ENCODE data around the gene TMEM53.
"Not testable (repeated sequence)": the region's sequence is repeated elsewhere in the genome, so short reads cannot be mapped to it uniquely, and the experiment has no call there.

Gene TMEM53

DNA sequence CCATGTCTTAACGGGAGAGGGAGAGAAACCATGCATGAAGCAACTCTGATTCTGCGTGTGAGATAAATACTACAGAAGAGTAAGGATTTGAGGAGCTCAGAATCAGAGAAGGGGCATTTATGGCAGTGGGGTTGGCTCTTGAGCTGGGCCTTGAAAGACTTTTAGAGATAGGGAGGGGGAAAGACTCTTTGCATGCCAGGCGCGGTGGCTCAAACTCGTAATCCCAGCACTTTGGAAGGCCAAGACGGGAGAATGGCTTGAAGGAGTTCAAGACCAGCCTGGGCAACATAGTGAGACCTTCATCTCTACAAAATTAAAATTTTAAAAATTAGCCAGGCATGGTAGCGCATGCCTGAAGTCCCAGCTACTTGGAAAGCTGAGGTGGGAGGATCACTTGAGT lies 905 bp upstream of the TMEM53 start:
- no peak for DNase-seq (ENCODE audit: low read depth, low spot score)
- no peak overlapping the region for H3K27ac ChIP-seq

GRCh38 chr1:44673675-44674112 lies 587 bp downstream of the TMEM53 start:
- peak overlapping the region; percentile 90 for H3K27ac ChIP-seq
- DNase-seq (ENCODE audit: low read depth, low spot score), result no peak

GRCh38 chr1:44672961-44673674 lies 1.2 kb downstream of the TMEM53 start:
- peak overlapping the region; percentile 90 for H3K27ac ChIP-seq
- no peak for DNase-seq (ENCODE audit: low read depth, low spot score)

- no peak for DNase-seq (ENCODE audit: low read depth, low spot score)
Measured at GRCh38 chr1:44672254-44672955, 1.9 kb downstream of the TMEM53 start.

GRCh38 chr1:44670751-44671640 lies 3.3 kb downstream of the TMEM53 start:
- no peak for DNase-seq (ENCODE audit: low read depth, low spot score)
- H3K27ac ChIP-seq, result no peak overlapping the region

More at GRCh38 chr1:44672254-44672955, 1.9 kb downstream of the TMEM53 start:
- H3K27ac ChIP-seq, result peak overlapping the region; percentile 90

DNA sequence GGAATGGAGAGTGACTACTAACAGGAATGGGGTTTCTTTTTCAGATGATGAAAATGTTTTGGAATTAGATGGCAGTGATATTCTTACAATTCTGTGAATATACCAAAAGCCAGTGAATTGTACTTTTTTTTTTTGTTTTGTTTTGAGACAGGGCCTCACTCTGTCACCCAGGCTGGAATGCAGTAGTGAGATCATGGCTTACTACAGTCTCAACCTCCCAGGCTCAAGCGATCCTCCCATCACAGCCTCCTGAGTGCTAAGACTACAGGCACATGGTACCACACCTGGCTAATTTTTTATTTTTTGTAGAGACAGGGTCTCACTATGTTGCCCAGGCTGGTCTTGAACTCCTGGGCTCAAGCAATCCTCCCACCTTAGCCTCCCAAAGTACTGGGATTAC lies 7.6 kb downstream of the TMEM53 start:
- DNase-seq (ENCODE audit: low read depth, low spot score); H3K27ac ChIP-seq: not testable (repeated sequence)

DNA sequence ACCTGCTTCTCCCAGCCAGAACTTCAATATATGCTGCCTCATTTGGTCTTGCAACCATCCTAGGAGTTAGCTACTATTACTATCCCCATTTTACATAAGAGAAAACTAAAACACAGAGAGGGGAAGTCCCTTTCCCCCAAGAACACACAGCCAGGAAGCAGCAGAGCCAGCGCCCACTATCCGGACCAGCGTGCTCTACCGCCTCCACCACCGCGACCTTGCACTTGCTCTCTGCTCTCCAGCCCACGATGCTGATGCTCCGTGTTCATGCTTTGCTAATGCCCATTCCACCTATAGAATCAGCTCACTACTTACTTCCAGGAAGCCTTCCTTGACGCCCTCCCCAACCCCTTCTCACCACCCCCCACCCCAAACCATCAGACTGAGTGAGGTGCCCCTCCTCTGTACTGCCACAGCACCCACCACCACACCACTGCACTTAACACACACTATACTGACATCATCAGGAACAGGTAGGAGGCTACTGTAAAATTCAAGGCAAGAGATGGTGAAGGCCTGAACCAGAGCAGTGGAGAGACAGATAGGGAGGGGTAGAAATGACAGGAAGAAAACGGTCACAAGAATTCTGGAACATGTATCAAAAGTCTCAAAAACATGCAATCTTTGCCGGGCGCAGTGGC lies 9.4 kb downstream of the TMEM53 start:
- DNase-seq (ENCODE audit: low read depth, low spot score), result no peak
- no peak overlapping the region for H3K27ac ChIP-seq

DNA sequence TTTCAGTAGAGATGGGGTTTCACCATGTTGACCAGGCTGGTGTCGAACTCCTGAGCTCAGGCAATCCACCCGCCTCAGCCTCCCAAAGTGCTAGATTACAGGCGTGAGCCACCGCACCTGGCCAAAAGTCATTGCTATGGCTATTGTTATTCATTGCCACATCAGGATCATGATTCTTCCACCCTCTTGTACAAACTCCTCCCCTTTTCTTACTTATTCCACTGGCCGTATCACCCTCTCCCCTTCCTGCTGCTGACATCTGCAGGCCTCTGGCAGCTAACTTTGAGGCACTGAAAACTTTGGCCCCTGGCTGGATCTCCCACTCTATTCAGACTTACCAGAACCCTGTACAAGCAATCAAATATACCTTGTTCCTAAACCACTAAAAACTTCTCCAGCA lies 10.9 kb downstream of the TMEM53 start:
- no peak for DNase-seq (ENCODE audit: low read depth, low spot score)
- H3K27ac ChIP-seq, result no peak overlapping the region

GRCh38 chr1:44662683-44663030 lies 11.6 kb downstream of the TMEM53 start:
- H3K27ac ChIP-seq, result no peak overlapping the region
- no peak for DNase-seq (ENCODE audit: low read depth, low spot score)

- no peak for DNase-seq (ENCODE audit: low read depth, low spot score)
- no peak overlapping the region for H3K27ac ChIP-seq
Measured at GRCh38 chr1:44661781-44662682, 12.2 kb downstream of the TMEM53 start.

DNA sequence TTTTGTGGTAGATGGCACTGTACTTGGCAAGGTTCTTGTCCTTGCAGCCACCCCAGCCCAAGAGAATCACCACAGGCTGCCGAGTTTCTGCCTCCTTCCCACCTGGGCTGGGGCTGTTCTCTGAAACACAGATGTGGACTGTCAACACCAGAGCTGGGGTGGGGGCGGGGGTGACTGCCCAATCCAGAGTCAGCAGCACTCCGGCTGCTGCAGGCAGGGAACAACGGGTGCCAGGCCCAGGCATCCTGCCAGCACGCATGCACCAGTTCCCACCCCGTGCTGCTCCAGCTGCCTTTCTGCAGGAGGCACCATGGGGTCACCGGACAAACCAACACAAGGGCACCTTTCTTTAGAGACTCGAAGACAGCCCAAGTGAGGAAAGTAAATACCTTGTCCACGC lies 14.1 kb downstream of the TMEM53 start:
- no peak overlapping the region for H3K27ac ChIP-seq
- DNase-seq (ENCODE audit: low read depth, low spot score), result no peak

- no peak for DNase-seq (ENCODE audit: low read depth, low spot score)
- no peak overlapping the region for H3K27ac ChIP-seq
Measured at GRCh38 chr1:44659566-44659965, 14.7 kb downstream of the TMEM53 start.

DNA sequence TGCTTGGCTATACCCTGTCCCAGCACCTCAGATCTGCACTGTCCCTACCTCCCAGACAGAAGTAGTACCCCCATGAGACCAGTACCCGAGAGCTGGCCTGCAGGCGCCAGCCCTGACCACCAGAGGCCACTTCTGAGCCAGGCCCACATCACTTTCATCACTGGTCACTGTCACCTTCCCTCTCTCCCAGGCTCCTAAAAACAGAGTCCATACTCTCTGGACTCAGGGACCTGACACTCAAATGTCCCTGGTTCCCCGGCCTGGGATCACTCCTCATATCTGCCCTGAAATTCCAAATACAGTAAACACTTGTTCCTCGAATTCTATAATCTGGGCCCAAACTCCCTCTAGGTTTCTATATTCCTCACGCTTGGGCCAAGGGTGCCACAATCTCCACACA lies 18.7 kb downstream of the TMEM53 start:
- no peak overlapping the region for H3K27ac ChIP-seq
- no peak for DNase-seq (ENCODE audit: low read depth, low spot score)

DNA sequence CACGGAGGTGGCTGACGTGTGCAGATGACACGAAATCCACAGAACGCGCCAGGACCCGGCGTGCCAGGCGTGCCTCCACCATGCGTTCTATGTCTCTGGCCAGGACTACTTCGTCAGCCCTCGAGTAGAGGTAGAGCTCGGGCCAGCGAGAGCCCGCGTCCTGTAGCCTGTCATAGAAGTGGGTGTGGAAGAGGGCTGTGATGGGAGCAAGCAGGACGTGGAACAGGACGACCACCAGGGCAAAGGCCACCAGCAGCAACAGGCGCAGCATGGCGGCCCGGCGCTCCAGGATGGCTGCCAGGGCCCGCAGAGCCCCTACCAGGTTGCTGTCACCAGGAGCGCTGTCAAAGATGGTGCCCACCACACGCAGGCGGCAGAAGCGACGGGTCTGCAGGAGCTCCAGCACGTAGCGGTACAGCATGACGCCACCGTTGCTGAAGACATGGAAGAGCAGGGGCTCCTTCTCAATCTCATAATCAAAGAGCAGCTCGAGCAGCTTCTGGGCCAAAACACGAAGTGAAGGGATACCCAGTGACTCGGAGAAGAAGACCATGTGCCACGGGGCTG lies 19.6 kb downstream of the TMEM53 start:
- DNase-seq (ENCODE audit: low read depth, low spot score), result no peak
- H3K27ac ChIP-seq, result no peak overlapping the region

- H3K27ac ChIP-seq, result no peak overlapping the region
- no peak for DNase-seq (ENCODE audit: low read depth, low spot score)
Measured at GRCh38 chr1:44653107-44653964, 20.9 kb downstream of the TMEM53 start.

DNA sequence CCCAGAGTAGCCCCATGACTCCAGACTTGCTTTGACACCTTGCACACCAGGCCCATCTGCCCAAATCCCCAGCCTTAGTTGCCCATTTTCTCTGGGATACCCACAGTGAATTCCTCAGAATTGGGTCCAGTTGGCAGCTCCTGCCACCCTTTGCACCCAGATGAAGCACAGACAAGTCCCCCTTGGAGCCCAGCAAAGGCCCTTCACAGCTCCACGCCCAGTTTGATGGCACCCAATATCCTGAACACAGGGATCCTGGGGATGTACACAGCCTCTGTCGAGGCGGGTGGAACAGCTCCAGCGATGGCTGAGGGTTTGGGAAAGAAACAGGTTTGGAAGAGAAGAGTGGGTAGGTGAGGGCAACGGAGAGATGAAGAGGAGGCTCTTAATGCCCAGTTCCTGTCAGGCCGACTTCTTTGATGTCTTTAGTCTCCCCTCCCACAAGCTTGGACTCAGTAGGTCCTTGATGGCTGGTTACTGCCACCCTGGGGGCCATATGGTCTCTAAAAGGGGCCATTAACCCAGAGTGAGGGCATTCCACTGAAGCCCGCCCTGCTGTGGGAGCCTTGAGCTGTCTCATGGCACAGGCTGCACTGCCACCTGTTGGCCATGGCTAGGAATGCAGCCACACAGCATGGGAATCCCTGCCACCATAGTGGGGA lies 21.7 kb downstream of the TMEM53 start:
- no peak overlapping the region for H3K27ac ChIP-seq
- DNase-seq (ENCODE audit: low read depth, low spot score), result no peak

GRCh38 chr1:44651069-44651468 lies 23.2 kb downstream of the TMEM53 start:
- H3K27ac ChIP-seq, result no peak overlapping the region
- DNase-seq (ENCODE audit: low read depth, low spot score), result no peak

Data from epithelial cell of prostate (primary cell).